ENCODE data around the gene TGFB1I1.

- TF ChIP-seq CTCF (IDR thresholded peaks at IDR 0.05; ENCODE audit: low read length) (no peak), EZH2 (IDR thresholded peaks at IDR 0.05; ENCODE audit: borderline replicate concordance, low read length) (no peak)
Observed at GRCh38 chr16:31453255-31454204, 18.4 kb upstream of the TGFB1I1 start.

Measured in OCI-LY1 (cell line).